Colonic mucosa (tissue), 4 donors: ENCODE measurements around the gene KCNB1. TPM values are rescaled to one million over a fixed set of nuclear protein-coding genes. Genes with fewer than 3 reads are reported as not detected.

Experiments used
- DNase-seq: peaks from one replicate; pipeline ENCODE4 v3.0.0-alpha.2; 2020
- H3K27ac ChIP-seq: fragments of 200-600 bp; one replicate; pipeline ENCODE4 v1.8.0; 2021
- H3K27me3 ChIP-seq: fragments of 200-600 bp; one replicate; pipeline ENCODE4 v1.8.0; 2021
- H3K36me3 ChIP-seq: fragments of 200-600 bp; one replicate; pipeline ENCODE4 v1.8.0; 2021
- H3K4me1 ChIP-seq: fragments of 200-600 bp; one replicate; pipeline ENCODE4 v1.8.0; 2021; ENCODE audit warnings: mild to moderate bottlenecking
- H3K4me3 ChIP-seq: fragments of 200-600 bp; one replicate; pipeline ENCODE4 v1.8.0; 2021
- H3K9ac ChIP-seq, 2 donors: one replicate each; pipeline ENCODE4 v1.7.0; 2013; ENCODE audit warnings: control low read depth in 2 of 2, low read depth in 2 of 2, low read length in 2 of 2
- H3K9me3 ChIP-seq: fragments of 200-600 bp; one replicate; pipeline ENCODE4 v1.8.0; 2021
- CTCF ChIP-seq: fragments of 200-600 bp; IDR thresholded peaks from one replicate; pipeline ENCODE4 v1.8.0; 2022; ENCODE audit warnings: antibody characterized with exemption, mild to moderate bottlenecking
- intact Hi-C: fragments of 100-400 bp; cut with DNase I; formaldehyde crosslinking; loops from one replicate; pipeline ENCODE4 v1.14.1; 2022
- total RNA-seq, 2 donors: library from RNA; stranded (reverse); fragmentation: NEBNext Ultra II Directional in 1 of 2; extraction: Animal tissue kit (Norgen Biotek cat#: 25700) in 1 of 2; gene quantifications; one replicate each; pipeline ENCODE4 v1.2.1, GENCODE V29; 2021
- donor health status: healthy.
- donor health status: DM: no; HTN: no; CAD: no.
- donor health status: DM: no; HTN: no; CAD: no.

Gene KCNB1
- total RNA-seq, 2 donors from 2014 or later, result 0.37 to 1.9 TPM

GRCh38 chr20:49323622-49324238, 158.7 kb downstream of the KCNB1 start:
- H3K4me3 ChIP-seq, result no peak overlapping the region
- intact Hi-C loops, result loop anchor here (2.0 kb wide), 1 partner anchor 77 kb away; no protein-coding TSS in a partner anchor
- H3K9me3 ChIP-seq, result no peaks in the 10 kb centered on the region
- no peak for TF ChIP-seq CTCF
- no peaks in the 10 kb centered on the region for H3K36me3 ChIP-seq
- no peak overlapping the region for H3K9ac ChIP-seq
- no peaks in the 10 kb centered on the region for H3K4me1 ChIP-seq
- no peak overlapping the region for H3K27ac ChIP-seq
- peaks cover 8% of the 10 kb centered on the region for H3K27me3 ChIP-seq
- DNase-seq, result no peak

- intact Hi-C loops, result no loop called here
- H3K36me3 ChIP-seq, result no peaks in the 10 kb centered on the region
- no peak for DNase-seq
- H3K27ac ChIP-seq, result no peak overlapping the region
- TF ChIP-seq CTCF, result no peak
- H3K4me3 ChIP-seq, result no peak overlapping the region
- H3K27me3 ChIP-seq, result peaks cover 23% of the 10 kb centered on the region
- H3K9ac ChIP-seq, result no peak overlapping the region
- no peaks in the 10 kb centered on the region for H3K9me3 ChIP-seq
- H3K4me1 ChIP-seq, result no peaks in the 10 kb centered on the region
These were observed 162.0 kb downstream of the KCNB1 start for GRCh38 chr20:49320460-49320859.

- intact Hi-C loops, result no loop called here
- no peaks in the 10 kb centered on the region for H3K36me3 ChIP-seq
- H3K4me1 ChIP-seq, result no peaks in the 10 kb centered on the region
- DNase-seq, result no peak
- H3K4me3 ChIP-seq, result no peak overlapping the region
- peaks cover 23% of the 10 kb centered on the region for H3K27me3 ChIP-seq
- no peak overlapping the region for H3K9ac ChIP-seq
- TF ChIP-seq CTCF, result no peak
- H3K9me3 ChIP-seq, result no peaks in the 10 kb centered on the region
- no peak overlapping the region for H3K27ac ChIP-seq
These were observed 163.2 kb downstream of the KCNB1 start for GRCh38 chr20:49319208-49319809.

GRCh38 chr20:49318430-49319207, 163.8 kb downstream of the KCNB1 start:
- peaks cover 23% of the 10 kb centered on the region for H3K27me3 ChIP-seq
- no peaks in the 10 kb centered on the region for H3K36me3 ChIP-seq
- H3K4me3 ChIP-seq, result peak overlapping the region; percentile 22
- intact Hi-C loops, result no loop called here
- no peak for TF ChIP-seq CTCF
- DNase-seq, result no peak
- H3K27ac ChIP-seq, result no peak overlapping the region
- no peaks in the 10 kb centered on the region for H3K4me1 ChIP-seq
- H3K9me3 ChIP-seq, result no peaks in the 10 kb centered on the region
- H3K9ac ChIP-seq, result no peak overlapping the region

- Histone ChIP-seq H3K9me3 (no peaks in the 10 kb centered on the region), H3K4me1 (no peaks in the 10 kb centered on the region), H3K36me3 (no peaks in the 10 kb centered on the region), H3K27ac (no peak overlapping the region), H3K4me3 (no peak overlapping the region), H3K9ac (no peak overlapping the region), H3K27me3 (peaks cover 23% of the 10 kb centered on the region)
- TF ChIP-seq CTCF, result no peak
- intact Hi-C loops, result no loop called here
- DNase-seq, result no peak
These were observed 164.4 kb downstream of the KCNB1 start for GRCh38 chr20:49318091-49318429.
